Measurements from ENCODE around the gene STBD1.
"Not testable (repeated sequence)": the region's sequence is repeated elsewhere in the genome, so short reads cannot be mapped to it uniquely, and the experiment has no call there.

The STBD1 gene

DNA sequence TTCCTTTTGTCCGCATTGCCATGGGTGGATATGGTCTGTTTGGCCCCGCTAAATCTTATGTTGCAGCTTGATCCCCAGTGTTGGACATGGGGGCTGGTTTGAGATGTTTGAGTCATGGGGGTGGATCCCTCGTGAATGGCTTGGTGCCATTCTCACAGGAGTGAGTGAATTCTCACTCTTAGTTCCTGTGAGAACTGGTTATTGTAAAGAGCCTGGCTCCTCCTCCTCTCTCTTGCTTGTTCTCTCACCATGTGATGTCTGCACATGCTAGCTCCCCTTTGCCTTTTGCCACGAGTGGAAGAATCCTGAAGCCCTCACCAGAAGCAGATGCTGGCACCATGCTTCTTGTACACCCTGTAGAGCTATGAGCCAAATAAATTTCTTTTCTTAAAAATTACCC is 22.6 kb upstream of the STBD1 start:
- no peak for DNase-seq (ENCODE audit: low read depth in 2 of 2)

DNA sequence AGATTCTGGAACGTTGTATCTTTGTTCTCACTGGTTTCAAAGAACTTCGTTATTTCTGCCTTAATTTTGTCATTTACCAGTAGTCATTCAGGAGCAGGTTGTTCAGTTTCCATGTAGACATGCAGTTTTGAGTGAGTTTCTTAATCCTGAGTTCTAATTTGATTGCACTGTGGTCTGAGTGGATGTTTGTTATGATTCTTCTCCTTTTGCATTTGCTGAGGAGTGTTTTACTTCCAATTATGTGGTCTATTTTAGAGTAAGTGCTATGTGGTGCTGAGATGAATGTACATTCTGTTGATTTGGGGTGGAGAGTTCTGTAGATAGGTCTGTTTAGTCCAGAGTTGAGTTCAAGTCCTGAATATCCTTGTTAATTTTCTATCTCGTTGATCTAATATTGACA is 18.7 kb upstream of the STBD1 start:
- not testable (repeated sequence) for DNase-seq (ENCODE audit: low read depth in 2 of 2)

DNA sequence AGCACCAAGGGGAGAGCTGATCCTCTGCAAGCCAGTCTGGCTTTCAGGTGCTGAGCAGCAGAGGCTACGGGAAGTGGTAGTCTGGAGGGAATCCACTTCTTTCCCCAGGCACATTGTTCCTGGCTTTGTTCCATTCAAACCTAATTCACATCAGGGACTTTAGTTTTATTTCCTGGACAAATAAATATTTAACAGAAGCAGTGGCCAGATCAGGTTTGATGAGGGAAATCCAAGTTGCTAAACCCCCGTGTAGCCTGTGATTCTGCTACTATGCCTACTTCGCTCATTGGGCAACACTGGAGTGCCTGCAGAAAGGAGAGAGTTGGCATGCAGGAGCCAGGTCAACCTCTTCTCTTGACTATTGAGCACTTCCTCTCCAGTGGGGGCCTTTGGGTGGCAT is 13.8 kb upstream of the STBD1 start:
- DNase-seq (ENCODE audit: low read depth in 2 of 2): no peak

DNA sequence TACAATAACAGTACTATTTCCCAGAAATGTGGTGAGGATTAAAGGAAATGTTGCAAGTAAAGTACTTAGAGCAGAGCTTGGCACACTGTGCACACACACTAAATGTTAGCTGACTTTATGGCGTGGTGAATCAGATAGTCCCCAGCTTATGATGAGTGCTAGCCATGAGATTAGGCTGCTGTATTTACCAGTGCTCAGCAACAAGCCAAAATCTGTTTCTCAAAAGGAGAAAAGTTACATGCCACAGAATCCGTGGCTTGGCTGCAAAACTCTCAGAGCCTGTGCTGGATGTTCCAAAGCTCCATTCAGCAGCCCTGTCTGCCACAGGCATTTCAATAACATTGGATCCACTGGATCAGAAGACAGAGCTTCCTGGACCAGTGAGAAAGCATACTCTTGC is 12.8 kb upstream of the STBD1 start:
- no peak for DNase-seq (ENCODE audit: low read depth in 2 of 2)

DNA sequence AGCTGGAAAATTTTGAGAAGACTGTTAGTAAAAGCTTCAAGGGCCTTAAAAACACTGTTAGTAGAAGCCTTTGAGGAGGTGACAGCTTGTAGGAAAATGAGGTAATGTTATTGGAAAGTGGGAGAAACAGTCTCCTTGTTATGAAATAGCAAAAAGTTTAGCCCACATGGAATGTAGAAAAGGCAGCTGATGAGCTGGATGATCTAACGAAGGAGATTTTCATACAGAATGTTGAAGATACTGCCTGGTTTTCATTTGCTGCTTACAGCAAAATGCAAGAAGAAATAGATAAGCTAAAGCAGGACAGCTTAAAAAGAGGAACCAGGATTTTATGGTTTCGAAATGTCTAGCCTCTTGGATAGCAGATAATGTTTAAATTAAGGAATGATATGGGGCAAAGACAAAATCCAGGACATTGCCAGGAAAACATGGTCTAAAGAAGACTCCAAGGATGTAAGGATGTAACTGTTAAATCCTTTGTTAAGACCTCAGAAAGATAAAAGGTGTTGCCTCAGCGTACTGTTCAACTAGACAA is 10.2 kb upstream of the STBD1 start:
- DNase-seq (ENCODE audit: low read depth in 2 of 2): no peak

DNA sequence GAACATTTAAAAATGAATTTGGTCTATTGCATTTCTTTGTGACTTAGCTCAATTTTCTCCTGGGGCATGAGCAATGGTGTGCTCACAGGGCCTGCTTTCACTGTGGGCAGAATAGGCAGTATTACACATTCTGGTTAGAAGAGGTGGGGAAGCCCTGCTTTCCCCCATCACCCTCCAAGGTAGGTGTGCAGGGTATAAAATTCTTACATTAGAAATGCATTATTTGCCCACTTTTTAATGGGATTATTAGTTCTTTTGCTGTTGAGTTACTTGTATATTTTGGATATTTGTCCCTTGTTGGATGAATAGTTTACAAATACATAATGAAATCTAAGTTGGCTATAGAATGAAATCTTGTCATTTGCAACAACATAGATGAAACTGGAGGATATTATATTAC is 8.3 kb upstream of the STBD1 start:
- no peak for DNase-seq (ENCODE audit: low read depth in 2 of 2)

DNA sequence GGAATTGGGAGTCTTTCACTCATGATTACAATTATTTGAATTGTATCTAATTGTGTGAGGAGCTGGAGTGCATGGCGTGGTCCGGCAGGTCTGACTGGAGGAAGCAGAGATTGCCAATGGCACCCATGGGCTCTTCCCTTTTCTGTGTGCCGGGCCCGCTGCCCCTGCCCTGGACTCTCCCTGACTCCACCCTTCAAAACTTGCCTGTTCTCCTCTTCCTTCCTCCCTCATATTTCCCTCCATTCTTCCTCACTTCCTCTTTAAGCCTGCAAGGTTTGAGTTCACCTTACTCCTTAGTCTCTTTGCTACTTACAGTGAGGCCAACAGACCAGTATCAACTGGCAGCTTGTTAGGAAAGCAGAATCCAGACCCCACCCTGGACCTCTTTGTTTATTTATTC is 6.5 kb upstream of the STBD1 start:
- DNase-seq (ENCODE audit: low read depth in 2 of 2): no peak

DNA sequence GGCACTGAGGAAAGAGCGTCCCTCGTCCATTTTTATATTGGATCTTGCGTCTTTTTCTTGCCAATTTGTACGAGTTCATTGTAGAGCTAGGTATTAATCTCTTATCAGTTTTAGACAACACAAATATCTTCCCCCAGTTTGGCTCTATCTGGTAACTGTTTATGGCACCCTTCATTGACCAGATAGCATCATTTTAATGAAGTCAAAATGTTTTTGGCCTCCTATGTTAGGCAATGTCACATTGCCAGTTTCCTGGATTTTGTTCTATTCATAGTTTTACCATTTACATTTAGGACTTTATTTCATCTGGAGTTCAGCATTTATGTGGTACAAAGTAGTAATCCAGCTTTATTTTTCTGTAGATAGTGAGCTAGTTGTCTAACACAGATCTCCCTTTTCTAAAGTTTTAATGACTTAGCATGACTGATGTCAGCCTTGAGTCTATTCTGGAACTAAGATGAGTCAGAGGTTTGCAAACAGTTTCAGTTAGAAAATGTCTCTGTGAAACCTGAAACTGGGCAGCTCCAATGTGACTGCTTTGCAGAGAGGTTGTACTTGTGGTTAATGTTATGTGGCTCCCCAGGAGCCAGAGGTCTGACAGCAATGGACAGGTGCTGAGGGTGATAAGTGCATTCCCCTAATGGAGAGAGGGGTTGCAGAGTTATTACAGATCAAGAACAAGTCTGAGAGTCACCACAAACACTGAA is 5.3 kb upstream of the STBD1 start:
- DNase-seq (ENCODE audit: low read depth in 2 of 2): peak; percentile 29 to 38

DNA sequence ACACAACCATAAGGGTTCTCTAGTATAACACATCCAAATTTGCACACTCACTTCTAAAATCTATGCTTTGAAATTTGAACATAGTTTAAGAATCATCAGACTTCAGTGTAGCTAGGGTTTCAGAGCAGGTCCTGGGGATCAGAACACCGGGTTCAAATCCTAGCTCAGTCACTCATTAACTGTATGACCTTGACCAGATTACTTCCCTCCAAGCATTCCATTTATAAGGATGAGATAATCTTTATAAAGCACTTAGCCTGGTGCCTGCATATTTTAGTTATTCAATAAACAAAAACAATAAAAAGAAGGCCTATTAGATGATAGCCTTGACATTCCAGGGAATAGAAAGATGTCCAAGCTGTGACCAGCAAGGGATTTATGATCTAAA is 4.8 kb upstream of the STBD1 start:
- no peak for DNase-seq (ENCODE audit: low read depth in 2 of 2)

DNA sequence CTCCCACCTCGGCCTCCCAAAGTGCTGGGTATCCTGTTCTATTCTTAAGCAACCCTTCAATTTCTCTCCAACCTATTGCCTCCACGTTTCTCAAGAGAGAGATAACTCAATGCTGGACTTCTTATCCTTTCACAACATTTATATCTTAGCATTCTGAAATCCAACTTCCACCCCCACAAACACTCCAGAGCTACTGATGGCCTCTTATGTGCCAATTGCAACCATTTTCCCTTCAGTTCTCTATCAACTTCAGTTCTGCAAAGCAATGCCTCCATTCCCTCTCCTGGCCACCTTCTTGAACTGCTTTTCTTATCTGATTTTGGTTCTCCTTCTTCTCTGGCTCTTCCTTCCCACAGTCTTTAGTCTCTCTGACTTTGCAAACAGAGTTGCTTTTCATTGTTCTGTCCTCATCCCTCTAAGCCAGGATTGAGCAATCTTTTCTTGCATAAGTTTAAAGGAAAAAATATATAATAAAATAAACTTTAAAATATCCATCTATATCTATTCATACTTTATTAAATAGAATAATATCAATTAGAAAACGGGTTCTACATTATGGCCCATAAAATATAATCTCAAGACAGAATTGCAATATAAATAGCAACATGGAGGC is 3.6 kb upstream of the STBD1 start:
- no peak for DNase-seq (ENCODE audit: low read depth in 2 of 2)

DNA sequence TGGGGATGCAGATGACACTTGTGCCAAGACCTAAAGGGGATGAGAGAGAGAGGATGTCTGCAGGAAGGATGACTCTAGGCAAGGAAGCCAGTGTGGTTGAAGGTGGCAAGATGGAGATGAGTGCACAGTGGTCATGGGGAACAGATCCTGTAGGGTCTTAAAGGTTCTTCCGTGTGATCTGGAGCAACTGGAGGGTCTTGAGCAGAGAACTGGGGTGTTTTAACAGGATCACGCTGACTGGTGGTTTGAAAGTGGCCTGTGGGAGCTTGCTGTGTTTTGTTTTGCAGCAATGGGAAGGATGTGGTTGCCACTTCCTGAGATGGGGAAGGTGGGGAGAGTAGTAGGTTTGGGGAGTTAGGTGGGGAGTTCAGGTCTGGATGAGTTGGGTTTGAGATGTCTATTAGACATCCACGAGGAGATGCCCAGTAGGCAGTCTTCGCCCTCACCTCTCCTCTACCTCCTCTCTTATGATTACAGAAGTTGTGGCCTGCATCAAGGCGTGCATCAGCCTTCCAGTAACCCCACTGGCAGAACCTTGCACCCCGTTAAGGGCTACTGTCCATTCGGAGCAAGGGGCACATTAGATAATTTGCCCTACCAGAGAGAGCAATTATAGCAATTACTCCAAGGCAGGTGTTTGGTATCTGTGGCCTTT is 1.4 kb upstream of the STBD1 start:
- no peak for DNase-seq (ENCODE audit: low read depth in 2 of 2)

DNA sequence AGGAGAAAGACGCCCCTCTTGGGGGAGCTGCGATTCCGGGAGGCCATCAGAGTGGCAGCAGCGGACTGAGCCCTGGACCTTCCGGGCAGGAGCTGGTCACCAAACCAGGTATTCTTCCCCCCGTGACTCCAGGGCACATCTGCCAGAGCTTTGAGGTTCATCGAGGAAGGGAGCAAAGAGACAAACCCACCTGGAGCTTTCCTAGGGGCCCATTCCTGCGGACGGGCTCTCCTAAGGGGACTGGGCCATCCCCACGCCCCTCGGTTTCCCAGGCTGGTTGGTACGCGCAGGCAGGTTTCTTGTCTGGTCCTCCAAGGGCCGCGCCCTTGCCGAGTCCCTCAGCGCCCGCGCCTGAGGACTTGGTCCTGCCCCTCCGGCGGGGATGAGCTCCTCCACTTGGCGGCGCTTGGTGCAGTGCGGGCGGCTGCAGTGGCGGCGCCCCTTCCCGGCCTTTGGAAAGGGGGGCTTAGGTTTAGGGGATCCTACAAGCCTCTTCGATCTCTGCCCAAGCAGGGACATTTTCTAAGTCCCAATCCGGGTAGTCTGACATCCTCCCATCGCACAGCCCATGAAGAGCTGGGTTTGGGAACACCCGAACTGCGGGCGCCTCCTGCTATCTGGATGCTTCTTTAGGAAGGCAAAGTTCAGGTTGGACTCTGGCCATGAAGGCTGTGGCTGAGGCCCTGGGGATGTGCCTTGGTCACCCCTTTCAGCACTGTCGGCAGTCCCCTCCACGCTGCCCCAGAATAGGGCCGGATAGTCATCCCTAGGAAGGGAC is 538 bp downstream of the STBD1 start:
- DNase-seq (ENCODE audit: low read depth in 2 of 2): peak; percentile 10 to 15

DNA sequence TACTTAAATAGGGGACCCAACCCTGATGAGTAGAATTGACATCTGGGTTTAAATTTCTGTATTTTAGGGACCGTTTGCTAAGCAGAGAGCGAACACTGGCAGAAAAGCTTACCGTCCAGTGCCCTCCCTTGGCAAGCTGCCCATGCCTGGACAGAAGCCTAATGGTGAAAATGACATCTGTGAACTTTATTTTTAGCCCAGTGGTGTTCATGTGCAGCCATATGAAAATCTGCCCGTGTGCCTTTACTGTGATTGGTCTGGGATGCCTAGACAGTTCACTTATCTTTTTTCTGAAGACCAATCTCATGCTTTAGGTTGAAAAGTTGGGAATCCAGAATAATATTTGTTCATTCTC is 1.1 kb downstream of the STBD1 start:
- DNase-seq (ENCODE audit: low read depth in 2 of 2): no peak

DNA sequence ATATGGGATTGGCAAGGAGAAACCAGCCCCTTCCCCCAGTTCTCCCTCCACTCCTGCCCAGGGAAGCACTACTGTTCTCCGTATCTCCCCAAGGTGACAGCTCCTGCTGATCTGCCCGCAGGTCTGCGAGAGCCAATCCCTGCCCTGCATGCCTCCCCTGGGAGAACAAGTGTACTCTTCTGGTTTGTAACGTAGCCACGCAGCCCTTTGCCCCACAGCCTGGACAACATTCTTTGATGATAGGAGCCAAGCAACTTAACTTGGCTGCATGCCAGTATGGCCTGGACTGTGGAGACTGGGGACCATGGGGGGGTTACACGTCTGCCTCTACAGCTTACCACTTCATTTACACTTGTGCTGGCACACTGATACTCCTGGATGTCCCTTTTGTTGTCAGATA is 2.0 kb downstream of the STBD1 start:
- DNase-seq (ENCODE audit: low read depth in 2 of 2): no peak

DNA sequence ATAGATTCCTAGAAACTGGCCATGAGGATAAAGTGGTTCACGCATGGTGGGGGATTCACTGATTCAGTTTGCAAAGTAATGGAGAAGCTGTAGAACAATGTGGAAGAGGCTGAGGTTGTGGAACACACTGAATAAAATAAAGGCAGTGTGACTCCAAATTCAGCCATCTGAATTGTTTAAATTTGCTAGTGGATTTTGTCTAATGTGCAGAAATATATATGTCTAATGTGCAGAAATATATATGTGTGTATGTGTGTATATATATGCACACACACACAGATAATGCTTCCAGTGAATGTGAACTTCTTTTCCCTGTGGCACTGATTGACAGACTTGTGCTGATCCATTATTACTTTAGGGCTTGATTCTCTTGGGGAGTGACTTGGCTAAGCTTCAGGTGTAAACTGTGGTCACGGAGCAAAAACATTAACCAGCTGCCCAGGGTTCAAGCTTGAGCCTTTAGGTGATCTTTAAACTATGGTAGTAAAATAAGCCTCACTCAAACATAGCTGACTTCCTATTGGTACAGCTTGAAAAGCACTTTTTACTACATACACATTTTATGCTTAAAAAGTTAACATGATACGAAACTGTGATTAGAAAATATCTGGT is 3.5 kb downstream of the STBD1 start:
- DNase-seq (ENCODE audit: low read depth in 2 of 2): no peak

DNA sequence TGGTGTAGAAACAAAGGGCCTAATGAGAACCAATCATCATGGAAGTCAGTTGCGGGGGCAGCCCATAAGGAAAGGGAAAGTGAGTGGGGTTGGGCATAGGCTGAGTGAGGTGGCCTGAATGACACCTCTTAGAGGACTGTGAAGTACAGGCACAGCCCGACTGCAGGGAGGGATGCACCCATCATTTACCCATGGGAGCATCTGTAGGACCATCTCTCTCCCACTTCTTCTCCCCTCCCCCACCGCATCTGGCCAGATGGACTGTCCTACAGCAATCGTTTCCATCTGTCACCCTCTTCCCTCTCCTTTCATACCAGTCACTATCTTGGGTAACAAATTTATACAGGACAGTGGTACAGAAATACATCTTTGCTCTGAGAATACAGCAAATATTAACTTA is 4.2 kb downstream of the STBD1 start:
- DNase-seq (ENCODE audit: low read depth in 2 of 2): no peak

DNA sequence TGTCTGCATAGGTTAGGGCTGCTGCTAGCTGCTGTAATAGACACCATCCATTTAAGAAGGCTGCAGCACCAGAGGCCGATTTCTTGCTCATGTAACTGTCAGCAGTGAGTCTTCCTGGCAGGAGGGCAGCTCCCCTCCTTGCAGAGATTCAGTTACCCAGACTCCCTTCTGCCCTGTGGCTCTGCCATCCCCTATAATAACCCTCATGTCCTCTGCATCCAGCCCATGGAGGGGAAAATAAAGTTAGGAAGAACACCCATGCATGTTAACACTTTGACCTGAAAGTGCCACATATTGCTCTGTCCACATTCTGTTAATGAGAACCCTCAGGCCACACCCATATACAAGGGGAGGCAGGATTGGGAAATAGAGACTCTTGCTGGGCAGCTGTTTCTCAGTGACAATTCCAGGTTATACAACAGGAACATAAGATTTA is 5.4 kb downstream of the STBD1 start:
- DNase-seq (ENCODE audit: low read depth in 2 of 2): no peak

DNA sequence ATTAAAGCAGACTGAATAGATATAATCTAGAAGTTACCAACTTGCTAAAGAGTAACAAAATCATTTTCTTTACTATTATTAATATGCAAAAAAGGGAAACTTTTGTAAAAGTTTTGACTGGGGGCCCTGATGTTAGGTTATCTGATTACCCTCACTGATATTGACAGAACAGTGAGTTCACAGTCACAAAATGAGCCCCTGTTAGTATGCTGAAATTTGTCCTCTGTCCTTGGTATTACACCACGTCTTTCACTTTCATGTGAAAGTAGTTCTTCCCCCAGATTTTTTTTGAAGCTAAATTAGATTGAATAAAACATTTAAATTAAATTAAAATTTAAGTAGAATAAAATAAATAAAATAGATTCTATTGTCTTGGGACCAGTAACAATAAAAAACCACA is 5.9 kb downstream of the STBD1 start:
- DNase-seq (ENCODE audit: low read depth in 2 of 2): no peak

DNA sequence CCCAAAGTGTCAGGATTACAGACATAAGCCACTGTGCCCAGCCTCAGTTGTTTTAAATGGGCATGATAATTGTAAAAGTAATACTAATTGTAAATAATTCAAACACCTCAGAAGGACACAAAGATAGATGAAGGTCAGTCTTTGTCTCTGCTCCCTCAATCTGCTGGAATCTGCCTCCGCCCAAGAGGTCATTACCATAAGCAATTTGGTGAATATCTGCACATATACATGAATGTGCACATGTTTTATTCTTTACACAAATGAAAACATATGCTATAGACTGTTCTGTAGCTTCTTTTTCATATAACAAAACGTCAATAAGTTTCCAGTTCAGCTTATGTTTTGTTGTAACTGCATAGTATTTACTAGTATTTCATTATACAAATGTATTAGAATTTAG is 7.0 kb downstream of the STBD1 start:
- no peak for DNase-seq (ENCODE audit: low read depth in 2 of 2)

DNA sequence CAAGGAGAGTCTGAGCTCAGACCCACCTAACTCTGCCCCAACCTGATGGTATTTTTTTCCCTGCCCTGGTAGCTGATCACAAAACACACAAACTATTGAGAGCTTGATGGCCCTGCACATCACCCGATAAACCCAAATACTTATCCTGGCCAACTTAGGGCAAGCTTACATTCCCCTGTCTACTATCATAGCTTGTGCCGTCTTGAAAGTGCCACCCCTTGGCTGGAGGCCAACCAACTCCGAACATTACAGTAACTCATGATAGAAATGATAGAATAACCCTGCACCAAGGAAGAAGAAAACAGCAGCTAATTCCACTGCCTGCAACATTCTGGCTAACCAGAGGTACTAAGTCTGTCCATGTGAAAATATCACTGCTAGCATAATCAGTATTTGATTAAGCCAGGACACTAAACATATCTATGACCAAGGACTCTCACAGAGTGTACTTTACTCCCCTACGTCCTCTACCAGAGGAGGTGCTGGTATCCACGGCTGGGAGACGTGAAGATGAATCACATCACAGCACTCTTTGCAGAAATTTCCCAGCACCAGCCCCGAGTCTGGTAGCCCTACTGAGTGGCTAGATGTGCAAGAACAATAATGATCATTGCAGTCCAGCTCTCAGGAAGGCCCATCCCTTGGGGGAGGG is 8.9 kb downstream of the STBD1 start:
- DNase-seq (ENCODE audit: low read depth in 2 of 2): no peak

DNA sequence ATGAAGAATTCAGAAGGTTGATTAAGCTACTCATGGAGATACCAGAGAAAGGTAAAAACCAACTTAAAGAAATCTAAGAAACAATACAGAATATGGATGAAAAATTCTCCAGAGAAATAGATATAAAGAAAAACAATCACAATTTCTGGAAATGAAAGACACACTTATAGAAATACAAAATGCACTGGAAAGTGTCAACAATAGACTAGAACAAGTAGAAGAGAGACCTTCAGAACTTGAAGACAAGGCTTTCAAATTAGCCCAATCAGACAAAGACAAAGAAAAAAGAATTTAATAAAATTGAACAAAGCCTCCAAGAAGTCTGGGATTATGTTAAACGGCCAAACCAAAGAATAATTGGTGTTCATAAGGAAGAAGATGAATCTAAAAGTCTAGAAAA is 9.6 kb downstream of the STBD1 start:
- DNase-seq (ENCODE audit: low read depth in 2 of 2): no peak

DNA sequence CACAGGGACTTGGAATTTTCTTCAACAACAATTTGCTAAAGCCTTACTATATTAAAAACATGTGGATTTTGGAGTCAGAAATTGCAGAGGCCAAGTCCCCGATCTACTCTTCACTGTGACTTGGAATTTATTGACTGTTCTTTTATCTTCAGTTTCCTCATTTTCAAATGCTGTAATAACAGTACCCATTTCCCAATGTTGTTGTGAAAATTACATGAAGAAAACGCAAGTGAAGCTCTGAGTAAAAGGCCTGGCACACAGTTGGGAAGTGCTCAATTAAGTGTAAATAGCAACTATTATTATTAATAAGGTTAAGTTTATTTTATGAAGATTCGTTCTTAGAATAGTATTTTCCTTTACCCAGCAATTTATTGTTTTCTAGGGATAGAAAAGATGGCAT is 15.7 kb downstream of the STBD1 start:
- DNase-seq (ENCODE audit: low read depth in 2 of 2): no peak
